H1 (cell line): ENCODE measurements around the gene FBN2.

ENCODE experiments used
- ATF3 ChIP-seq: IDR thresholded peaks from 2 replicates; pipeline ENCODE4 v1.6.1; 2011; ENCODE audit warnings: low read depth, mild to moderate bottlenecking, low read length; ENCODE audit not compliant: insufficient read depth
- CBX5 ChIP-seq: fragments of 300-800, 300-1000 bp; sonication (generic); IDR thresholded peaks from 2 replicates; pipeline ENCODE4 v1.7.1; 2016; ENCODE audit warnings: antibody characterized with exemption, low read length, low read depth
- CBX8 ChIP-seq: fragments of 300-800, 300-1000 bp; sonication (generic); IDR thresholded peaks from 2 replicates; pipeline ENCODE4 v1.7.1; 2016; ENCODE audit warnings: low read depth, low read length, borderline replicate concordance
- CREB1 ChIP-seq: IDR thresholded peaks from 2 replicates; pipeline ENCODE4 v1.6.1; 2012; ENCODE audit warnings: inconsistent platforms
- CTBP2 ChIP-seq: IDR thresholded peaks from 2 replicates; pipeline ENCODE4 v1.7.0; 2011; ENCODE audit warnings: borderline replicate concordance, mild to moderate bottlenecking, moderate library complexity, mixed read lengths, low read length; ENCODE audit not compliant: insufficient read depth, insufficient read length
- CTCF ChIP-seq, 3 experiments: IDR thresholded peaks; 1 replicate in 2 of 3; 2 replicates in 1 of 3; pipeline versions ENCODE4 v1.5.1 to v1.6.1; 2011; ENCODE audit warnings: low read length in 3 of 3, mild to moderate bottlenecking in 3 of 3, inconsistent platforms in 2 of 3, low read depth in 1 of 3, moderate library complexity in 1 of 3; ENCODE audit not compliant: insufficient read depth in 1 of 3; ENCODE audit errors: control extremely low read depth in 1 of 3
- EP300 ChIP-seq, 2 experiments: IDR thresholded peaks; 1 replicate in 1 of 2; 2 replicates in 1 of 2; pipeline ENCODE4 v1.6.1; 2011 to 2012; ENCODE audit warnings: low read depth in 2 of 2, low read length in 2 of 2, mild to moderate bottlenecking in 2 of 2, borderline replicate concordance in 1 of 2, inconsistent platforms in 1 of 2, moderate library complexity in 1 of 2
- GABPA ChIP-seq: IDR thresholded peaks from 2 replicates; pipeline ENCODE4 v1.6.1; 2011; ENCODE audit warnings: mild to moderate bottlenecking, low read length, moderate library complexity, borderline replicate concordance; ENCODE audit not compliant: insufficient read depth
- KDM4A ChIP-seq: IDR thresholded peaks from one replicate; pipeline ENCODE4 v1.7.1; 2012; ENCODE audit warnings: low read depth, mild to moderate bottlenecking, moderate library complexity, low read length, inconsistent platforms; ENCODE audit not compliant: severe bottlenecking
- MAFK ChIP-seq: IDR thresholded peaks from 2 replicates; pipeline ENCODE4 v1.6.1; 2012; ENCODE audit warnings: low read depth, mild to moderate bottlenecking, improper control_type of control experiment, low read length
- NANOG ChIP-seq: IDR thresholded peaks from 2 replicates; pipeline ENCODE4 v1.6.1; 2011; ENCODE audit warnings: low read length, low read depth, mild to moderate bottlenecking, inconsistent platforms; ENCODE audit not compliant: insufficient read depth, poor library complexity, severe bottlenecking
- PHF8 ChIP-seq: fragments of 200-600 bp; sonication (generic); conservative IDR thresholded peaks from 2 replicates; pipeline ENCODE4 v1.7.1; 2012; ENCODE audit warnings: low read depth, mild to moderate bottlenecking, inconsistent platforms, low read length, moderate library complexity
- POLR2A ChIP-seq, 2 experiments: IDR thresholded peaks; 1 replicate in 1 of 2; 2 replicates in 1 of 2; pipeline ENCODE4 v1.6.1; 2011; ENCODE audit warnings: low read depth in 2 of 2, low read length in 2 of 2, mild to moderate bottlenecking in 2 of 2; ENCODE audit errors: control extremely low read depth in 1 of 2
- POLR2AphosphoS5 ChIP-seq: IDR thresholded peaks from 2 replicates; pipeline ENCODE4 v1.6.1; 2011; ENCODE audit warnings: low read depth, low read length

- TF ChIP-seq CTCF (IDR thresholded peaks at IDR 0.05; ENCODE audit: control extremely low read depth in 1 of 3, insufficient read depth in 1 of 3, low read depth in 1 of 3, low read length in 3 of 3) (no peak), ATF3 (no peak), CREB1 (no peak), KDM4A (no peak), POLR2A (IDR thresholded peaks at IDR 0.05; ENCODE audit: control extremely low read depth in 1 of 2, low read depth in 2 of 2, low read length in 2 of 2) (no peak), CBX5 (no peak), GABPA (no peak), PHF8 (no peak), MAFK (no peak), EP300 (IDR thresholded peaks at IDR 0.05; ENCODE audit: borderline replicate concordance in 1 of 2, low read depth in 2 of 2, low read length in 2 of 2) (no peak), CBX8 (no peak), POLR2AphosphoS5 (no peak), CTBP2 (no peak), NANOG (no peak)
These were observed 294.0 kb downstream of the FBN2 start for GRCh38 chr5:128243958-128244582.
